GM12878 (cell line): ENCODE data around the gene PHACTR1. TPM values are rescaled to one million over a fixed set of nuclear protein-coding genes. Genes with fewer than 3 reads are reported as not detected.

Experiments used
- ATF7 ChIP-seq: fragments of 450-650 bp; IDR thresholded peaks from 2 replicates; pipeline ENCODE4 v1.6.1; 2016; ENCODE audit warnings: low read depth, mild to moderate bottlenecking
- BACH1 ChIP-seq: fragments of 450-650 bp; IDR thresholded peaks from 2 replicates; pipeline ENCODE4 v1.6.1; 2017; ENCODE audit warnings: mild to moderate bottlenecking, borderline replicate concordance
- BRCA1 ChIP-seq: IDR thresholded peaks from 2 replicates; pipeline ENCODE4 v1.6.1; 2011; ENCODE audit warnings: low read depth, low read length, improper control_type of control experiment
- CEBPZ ChIP-seq: fragments of 150-350 bp; IDR thresholded peaks from 2 replicates; pipeline ENCODE4 v1.6.1; 2016; ENCODE audit warnings: low read depth, low read length
- E2F8 ChIP-seq: fragments of 450-650 bp; IDR thresholded peaks from 2 replicates; pipeline ENCODE4 v1.6.1; 2018; ENCODE audit warnings: mild to moderate bottlenecking, low read depth, moderate library complexity; ENCODE audit not compliant: partially characterized antibody
- EP300 ChIP-seq, 2 experiments: fragments of 150-350 bp in 1 of 2; IDR thresholded peaks; 2 replicates each; pipeline ENCODE4 v1.6.1; 2011 to 2012; ENCODE audit warnings: low read depth in 2 of 2, low read length in 2 of 2, borderline replicate concordance in 1 of 2, improper control_type of control experiment in 1 of 2, inconsistent platforms in 1 of 2; ENCODE audit not compliant: control insufficient read depth in 1 of 2
- ESRRA ChIP-seq: IDR thresholded peaks from 2 replicates; pipeline ENCODE4 v1.6.1; 2012; ENCODE audit warnings: mild to moderate bottlenecking, low read length, improper control_type of control experiment
- ETV6 ChIP-seq, 2 experiments: fragments of 450-650 bp in 1 of 2; IDR thresholded peaks in 1 of 2; conservative IDR thresholded peaks in 1 of 2; 2 replicates each; pipeline ENCODE4 v1.6.1; 2014; ENCODE audit warnings: antibody characterized with exemption in 1 of 2, borderline replicate concordance in 1 of 2, low read depth in 1 of 2, mild to moderate bottlenecking in 1 of 2, moderate library complexity in 1 of 2
- FOXK2 ChIP-seq: fragments of 450-650 bp; IDR thresholded peaks from 2 replicates; pipeline ENCODE4 v1.6.1; 2017; ENCODE audit warnings: mild to moderate bottlenecking, moderate library complexity
- GATAD2B ChIP-seq: fragments of 450-650 bp; conservative IDR thresholded peaks from 2 replicates; pipeline ENCODE4 v1.6.1; 2017; ENCODE audit warnings: low read depth, mild to moderate bottlenecking, moderate library complexity
- IRF4 ChIP-seq: IDR thresholded peaks from 2 replicates; pipeline ENCODE4 v1.6.1; 2011; ENCODE audit warnings: low read depth, low read length
- MXI1 ChIP-seq: fragments of 150-350 bp; IDR thresholded peaks from 2 replicates; pipeline ENCODE4 v1.6.1; 2011; ENCODE audit warnings: low read depth, mild to moderate bottlenecking, inconsistent platforms, low read length, improper control_type of control experiment
- NFIC ChIP-seq: IDR thresholded peaks from 2 replicates; pipeline ENCODE4 v1.6.1; 2012; ENCODE audit warnings: low read depth, mild to moderate bottlenecking, inconsistent platforms, low read length, moderate library complexity
- NR2F1 ChIP-seq: fragments of 450-650 bp; conservative IDR thresholded peaks from 2 replicates; pipeline ENCODE4 v1.6.1; 2017; ENCODE audit warnings: mild to moderate bottlenecking
- POU2F2 ChIP-seq: IDR thresholded peaks from 3 replicates; pipeline ENCODE4 v1.6.1; 2011; ENCODE audit warnings: low read depth, mild to moderate bottlenecking, low read length, borderline replicate concordance
- RELB ChIP-seq: fragments of 450-650 bp; IDR thresholded peaks from 2 replicates; pipeline ENCODE4 v1.6.1; 2017; ENCODE audit warnings: low read depth, mild to moderate bottlenecking, moderate library complexity
- SP1 ChIP-seq: IDR thresholded peaks from one replicate; pipeline ENCODE4 v1.6.1; 2011; ENCODE audit warnings: low read depth, low read length
- polyA plus RNA-seq, 11 experiments: library from polyadenylated mRNA; depleted of rRNA in 4 of 11; unstranded in 6 of 11; stranded (reverse) in 5 of 11; fragments of >200 nt; fragmentation: Nextera tagmentation in 4 of 11; fragmentation: Illumina TruSeq in 1 of 11; extraction: Ambion mirVana in 4 of 11; extraction: Trizol in 1 of 11; gene quantifications; 1 replicate in 1 of 11; 2 replicates in 10 of 11; pipeline versions ENCODE4 v1.2.1 to v1.2.3, GENCODE V29; 2011 to 2016; ENCODE audit warnings: inconsistent platforms in 2 of 11, missing spikeins in 2 of 11, low read depth in 1 of 11
- total RNA-seq, 4 experiments: library from RNA; depleted of rRNA in 3 of 4; stranded (reverse); fragments of >200 nt in 3 of 4; fragmentation: Illumina TruSeq in 1 of 4; extraction: Trizol in 1 of 4; gene quantifications; 2 replicates each; pipeline versions ENCODE4 v1.2.1 to v1.2.3, GENCODE V29; 2013 to 2021
- TF ChIP-seq, protein P1 (sequence below): fragments of 450-650 bp; IDR thresholded peaks from 2 replicates; pipeline ENCODE4 v1.6.1; 2016; ENCODE audit warnings: mild to moderate bottlenecking, moderate library complexity, borderline replicate concordance

Gene PHACTR1
- total and polyA plus RNA-seq, 10 of the 15 experiments (the other 5 are each of a cell fraction or from before 2014, with no cell fraction given), result 34.2 to 94.6 (median 62.3) TPM

DNA sequence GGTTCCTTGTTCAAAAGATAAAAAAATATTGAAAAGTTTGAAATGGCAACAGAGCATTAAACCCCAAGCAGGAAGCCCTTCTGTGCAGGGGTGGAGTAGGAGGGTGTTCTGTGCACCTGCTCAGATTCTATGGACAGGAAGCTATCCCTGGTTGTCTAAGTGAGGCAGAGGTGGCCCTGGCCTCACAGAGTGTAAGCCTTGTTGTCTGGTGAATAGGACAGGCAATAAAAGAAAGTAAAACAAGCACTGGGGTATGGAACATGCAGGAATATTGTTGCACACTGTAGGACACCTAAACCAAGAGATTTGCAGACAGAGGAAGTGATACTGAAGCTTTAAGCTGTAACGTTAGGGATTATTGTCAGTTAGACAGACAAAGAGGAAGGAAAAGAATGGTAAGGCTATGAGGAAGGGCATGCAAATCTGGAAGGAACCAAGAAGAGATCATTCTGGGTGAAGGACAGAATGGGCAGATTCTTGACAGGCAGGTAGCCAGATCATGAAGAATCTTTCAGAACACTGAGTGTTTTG is 545.0 kb downstream of the PHACTR1 start (continued):
- peak in 1 of 2 experiments; percentile 95; a peak in 2 of 4 replicates for TF ChIP-seq ETV6 (conservative IDR thresholded peaks at IDR 0.05 in 1 of 2, IDR thresholded peaks at IDR 0.05 in 1 of 2; ENCODE audit: borderline replicate concordance in 1 of 2, low read depth in 1 of 2)
- TF ChIP-seq MXI1, result no peak
- peak; percentile 45; the same call in 1 of the 2 replicates for TF ChIP-seq IRF4
- no peak for TF ChIP-seq ESRRA
- TF ChIP-seq RELB, result peak; percentile 76
- peak; percentile 80 for TF ChIP-seq NFIC
- no peak for TF ChIP-seq E2F8
- TF ChIP-seq POU2F2, result peak; percentile 89
- no peak for TF ChIP-seq FOXK2
- TF ChIP-seq EP300 (IDR thresholded peaks at IDR 0.05; ENCODE audit: borderline replicate concordance in 1 of 2, control insufficient read depth in 1 of 2, low read depth in 2 of 2, low read length in 2 of 2), result peak in 1 of 2 experiments; percentile 63; a peak in 1 of 4 replicates
- peak; percentile 21 for TF ChIP-seq SP1
- peak; percentile 72 for TF ChIP-seq ATF7
- no peak for TF ChIP-seq BRCA1
- TF ChIP-seq NR2F1, result 0 out of 2 replicates have a peak, but pooled peaks have one; percentile 9
- TF ChIP-seq BACH1, result no peak
- TF ChIP-seq CEBPZ, result no peak
- peak; percentile 60; the same call in 1 of the 2 replicates for TF ChIP-seq GATAD2B
- TF ChIP-seq, protein P1, sequence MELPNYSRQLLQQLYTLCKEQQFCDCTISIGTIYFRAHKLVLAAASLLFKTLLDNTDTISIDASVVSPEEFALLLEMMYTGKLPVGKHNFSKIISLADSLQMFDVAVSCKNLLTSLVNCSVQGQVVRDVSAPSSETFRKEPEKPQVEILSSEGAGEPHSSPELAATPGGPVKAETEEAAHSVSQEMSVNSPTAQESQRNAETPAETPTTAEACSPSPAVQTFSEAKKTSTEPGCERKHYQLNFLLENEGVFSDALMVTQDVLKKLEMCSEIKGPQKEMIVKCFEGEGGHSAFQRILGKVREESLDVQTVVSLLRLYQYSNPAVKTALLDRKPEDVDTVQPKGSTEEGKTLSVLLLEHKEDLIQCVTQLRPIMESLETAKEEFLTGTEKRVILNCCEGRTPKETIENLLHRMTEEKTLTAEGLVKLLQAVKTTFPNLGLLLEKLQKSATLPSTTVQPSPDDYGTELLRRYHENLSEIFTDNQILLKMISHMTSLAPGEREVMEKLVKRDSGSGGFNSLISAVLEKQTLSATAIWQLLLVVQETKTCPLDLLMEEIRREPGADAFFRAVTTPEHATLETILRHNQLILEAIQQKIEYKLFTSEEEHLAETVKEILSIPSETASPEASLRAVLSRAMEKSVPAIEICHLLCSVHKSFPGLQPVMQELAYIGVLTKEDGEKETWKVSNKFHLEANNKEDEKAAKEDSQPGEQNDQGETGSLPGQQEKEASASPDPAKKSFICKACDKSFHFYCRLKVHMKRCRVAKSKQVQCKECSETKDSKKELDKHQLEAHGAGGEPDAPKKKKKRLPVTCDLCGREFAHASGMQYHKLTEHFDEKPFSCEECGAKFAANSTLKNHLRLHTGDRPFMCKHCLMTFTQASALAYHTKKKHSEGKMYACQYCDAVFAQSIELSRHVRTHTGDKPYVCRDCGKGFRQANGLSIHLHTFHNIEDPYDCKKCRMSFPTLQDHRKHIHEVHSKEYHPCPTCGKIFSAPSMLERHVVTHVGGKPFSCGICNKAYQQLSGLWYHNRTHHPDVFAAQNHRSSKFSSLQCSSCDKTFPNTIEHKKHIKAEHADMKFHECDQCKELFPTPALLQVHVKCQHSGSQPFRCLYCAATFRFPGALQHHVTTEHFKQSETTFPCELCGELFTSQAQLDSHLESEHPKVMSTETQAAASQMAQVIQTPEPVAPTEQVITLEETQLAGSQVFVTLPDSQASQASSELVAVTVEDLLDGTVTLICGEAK, result no peak
